Measurements from ENCODE around the gene TTR.

DNA sequence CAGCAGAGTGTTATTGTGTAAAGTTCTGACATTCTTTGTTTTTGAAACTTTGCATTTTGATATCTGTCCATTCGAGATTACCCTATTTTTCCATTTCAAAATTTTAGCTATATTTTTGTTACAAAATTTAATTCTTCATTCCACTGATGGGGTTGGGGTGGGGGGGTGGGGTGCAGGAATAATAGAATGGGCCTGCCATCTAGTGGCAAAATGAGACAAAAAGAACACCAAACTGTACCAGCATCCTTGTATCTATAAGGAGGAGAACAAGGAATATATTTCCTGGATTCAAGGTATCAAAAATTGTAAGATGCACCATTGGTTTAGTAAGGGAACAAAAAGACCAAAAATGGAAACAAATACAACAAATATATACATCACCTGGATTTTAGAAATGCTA is 27.9 kb upstream of the TTR start:
- TF ChIP-seq, protein P1, sequence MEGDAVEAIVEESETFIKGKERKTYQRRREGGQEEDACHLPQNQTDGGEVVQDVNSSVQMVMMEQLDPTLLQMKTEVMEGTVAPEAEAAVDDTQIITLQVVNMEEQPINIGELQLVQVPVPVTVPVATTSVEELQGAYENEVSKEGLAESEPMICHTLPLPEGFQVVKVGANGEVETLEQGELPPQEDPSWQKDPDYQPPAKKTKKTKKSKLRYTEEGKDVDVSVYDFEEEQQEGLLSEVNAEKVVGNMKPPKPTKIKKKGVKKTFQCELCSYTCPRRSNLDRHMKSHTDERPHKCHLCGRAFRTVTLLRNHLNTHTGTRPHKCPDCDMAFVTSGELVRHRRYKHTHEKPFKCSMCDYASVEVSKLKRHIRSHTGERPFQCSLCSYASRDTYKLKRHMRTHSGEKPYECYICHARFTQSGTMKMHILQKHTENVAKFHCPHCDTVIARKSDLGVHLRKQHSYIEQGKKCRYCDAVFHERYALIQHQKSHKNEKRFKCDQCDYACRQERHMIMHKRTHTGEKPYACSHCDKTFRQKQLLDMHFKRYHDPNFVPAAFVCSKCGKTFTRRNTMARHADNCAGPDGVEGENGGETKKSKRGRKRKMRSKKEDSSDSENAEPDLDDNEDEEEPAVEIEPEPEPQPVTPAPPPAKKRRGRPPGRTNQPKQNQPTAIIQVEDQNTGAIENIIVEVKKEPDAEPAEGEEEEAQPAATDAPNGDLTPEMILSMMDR (IDR thresholded peaks at IDR 0.05), result peak; percentile 45
- TF ChIP-seq ZFX (IDR thresholded peaks at IDR 0.05; ENCODE audit: borderline replicate concordance), result no peak
